Body of pancreas (tissue), 4 donors: ENCODE data around the gene NOX3.
"Not testable (repeated sequence)": the region's sequence is repeated elsewhere in the genome, so short reads cannot be mapped to it uniquely, and the experiment has no call there.

ENCODE experiments used
- CTCF ChIP-seq, 7 experiments: fragments of 450-650 bp in 4 of 7; fragments of 200-600 bp in 3 of 7; sonication (generic) in 3 of 7; IDR thresholded peaks; one replicate each; pipeline ENCODE4 v1.5.1; 2016 to 2019; ENCODE audit warnings: antibody characterized with exemption in 7 of 7
- POLR2A ChIP-seq, 3 donors: fragments of 450-650 bp; IDR thresholded peaks; one replicate each; pipeline ENCODE4 v1.6.1; 2016; ENCODE audit warnings: antibody characterized with exemption in 3 of 3, mild to moderate bottlenecking in 2 of 3

- TF ChIP-seq CTCF, POLR2A (IDR thresholded peaks at IDR 0.05): not testable (repeated sequence)
These were observed 92.5 kb downstream of the NOX3 start for GRCh38 chr6:155362968-155363632.
